Activated effector memory CD4-positive, alpha-beta T cell treated with anti-CD3 and anti-CD28 coated beads, Interleukin-2, amount 50 U/mL, for 16 hours (primary cell): ENCODE results near the gene CCSER1.
"Not testable (repeated sequence)": the region's sequence is repeated elsewhere in the genome, so short reads cannot be mapped to it uniquely, and the experiment has no call there.

Source experiments
- DNase-seq: peaks from one replicate; pipeline ENCODE4 v3.0.0-alpha.2; 2020

Gene CCSER1

DNA sequence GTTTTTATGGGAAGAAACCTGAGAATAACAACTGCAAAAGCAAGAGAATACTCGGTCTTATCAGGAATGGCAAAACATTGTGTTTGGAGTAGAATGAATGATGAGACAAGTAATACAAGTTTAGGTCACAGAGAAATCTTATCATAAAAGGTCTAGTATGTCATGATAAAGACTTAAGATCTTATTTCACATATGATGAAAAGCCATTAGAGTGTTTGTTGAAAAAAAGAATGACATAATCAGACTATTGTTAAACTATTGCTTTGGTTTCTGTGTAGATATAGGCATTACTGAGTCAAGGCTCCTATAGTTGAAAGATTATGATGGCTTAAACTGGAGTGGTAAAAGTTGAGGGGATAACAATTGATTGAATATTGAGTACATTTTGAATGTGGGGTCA lies 603.6 kb downstream of the CCSER1 start:
- no peak for DNase-seq

DNA sequence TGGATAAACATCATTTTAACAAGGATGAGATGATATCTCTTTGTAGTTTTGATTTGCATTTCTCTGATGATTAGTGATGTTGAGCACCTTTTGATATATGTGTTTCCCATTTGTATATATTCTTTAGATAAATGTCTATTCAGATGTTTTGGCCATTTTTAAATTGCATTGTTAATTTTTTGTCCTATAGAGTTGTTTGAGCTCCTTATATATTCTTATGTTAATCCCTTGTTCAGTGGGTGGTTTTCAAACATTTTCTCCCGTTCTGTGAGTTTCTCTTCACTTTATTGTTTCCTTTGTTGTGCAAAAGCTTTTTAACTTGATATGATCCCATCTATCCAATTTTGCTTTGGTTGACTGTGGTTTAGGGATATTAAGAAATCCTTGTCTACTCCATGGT lies 606.0 kb downstream of the CCSER1 start:
- no peak for DNase-seq

DNA sequence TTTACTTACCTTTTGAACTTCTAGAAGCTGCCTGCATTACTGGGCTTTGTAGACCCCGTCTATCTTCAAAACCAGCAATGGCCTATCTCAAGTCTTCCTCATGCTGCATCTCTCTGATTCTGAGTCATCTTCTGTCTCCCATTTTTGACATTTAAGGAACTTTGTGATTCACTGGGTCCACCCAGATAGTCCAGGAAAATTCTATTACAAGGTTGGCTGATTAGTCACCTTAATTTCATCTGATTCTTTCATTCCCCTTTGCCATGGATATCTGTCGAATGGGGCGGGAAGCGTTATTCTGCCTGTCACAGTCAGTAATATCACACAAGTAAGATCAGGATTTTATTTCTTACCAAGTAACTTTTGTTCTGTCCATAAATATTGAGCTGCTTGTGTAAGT lies 618.0 kb downstream of the CCSER1 start:
- DNase-seq: no peak

DNA sequence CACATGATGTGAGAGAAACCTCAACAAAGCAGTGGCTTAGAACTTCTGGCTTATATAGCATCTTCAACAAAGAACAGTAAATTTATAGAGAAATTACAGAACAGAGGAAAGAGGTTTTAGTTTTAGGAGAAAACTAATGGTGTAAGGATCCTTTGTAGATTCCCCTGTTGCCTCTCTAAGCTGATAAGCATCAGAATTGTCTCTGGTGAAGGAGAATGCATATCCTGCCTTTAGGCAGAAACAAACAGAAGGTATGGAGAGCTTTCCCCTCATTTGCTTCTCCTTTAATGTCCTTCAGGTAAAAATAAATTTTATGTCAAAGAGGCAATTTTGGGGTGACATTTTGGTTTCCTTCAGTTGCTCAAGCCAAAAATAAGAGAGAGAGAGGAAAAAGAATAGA lies 625.9 kb downstream of the CCSER1 start:
- DNase-seq: no peak

DNA sequence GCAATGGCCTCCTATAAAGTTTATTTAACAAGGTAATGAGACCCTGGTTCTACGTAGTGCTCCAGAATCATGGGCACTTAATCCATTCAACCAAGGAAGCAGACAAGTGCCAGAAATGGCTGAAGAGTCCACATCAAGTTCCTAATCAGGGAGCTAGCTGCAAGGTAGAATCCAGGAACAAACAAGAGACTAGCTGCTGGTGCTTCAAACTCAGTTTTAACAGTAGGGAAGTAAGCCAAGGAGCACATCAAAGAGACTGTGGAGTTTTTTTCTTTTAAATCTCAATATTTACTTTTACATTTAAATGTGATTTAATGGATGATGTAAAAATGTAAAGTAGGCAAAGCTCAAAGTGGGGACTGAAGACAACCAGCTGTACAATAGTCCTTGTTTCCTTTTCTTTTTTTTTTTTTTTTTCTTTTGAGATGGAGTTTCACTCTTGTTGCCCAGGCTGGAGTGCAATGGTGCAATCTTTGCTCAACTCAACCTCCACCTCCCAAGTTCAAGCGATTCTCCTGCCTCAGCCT lies 630.4 kb downstream of the CCSER1 start:
- no peak for DNase-seq

DNA sequence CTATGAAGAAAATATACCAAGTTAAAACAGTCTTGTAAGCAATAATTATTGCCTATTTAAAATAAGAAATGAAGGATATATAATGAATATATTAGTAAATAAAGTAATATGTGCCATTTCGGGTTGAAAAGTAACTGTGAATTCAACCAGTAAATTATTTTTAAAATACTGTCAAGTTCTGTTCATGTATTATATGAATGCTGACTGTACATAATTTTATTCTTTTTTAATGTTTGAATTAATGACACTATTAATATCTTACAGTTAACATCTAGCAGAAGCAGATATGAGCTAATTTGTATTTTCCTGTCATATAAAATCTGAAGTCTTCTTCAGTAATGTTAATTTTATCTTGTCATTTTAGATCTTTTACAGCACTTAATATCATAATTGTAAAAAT lies 632.9 kb downstream of the CCSER1 start:
- DNase-seq: no peak

DNA sequence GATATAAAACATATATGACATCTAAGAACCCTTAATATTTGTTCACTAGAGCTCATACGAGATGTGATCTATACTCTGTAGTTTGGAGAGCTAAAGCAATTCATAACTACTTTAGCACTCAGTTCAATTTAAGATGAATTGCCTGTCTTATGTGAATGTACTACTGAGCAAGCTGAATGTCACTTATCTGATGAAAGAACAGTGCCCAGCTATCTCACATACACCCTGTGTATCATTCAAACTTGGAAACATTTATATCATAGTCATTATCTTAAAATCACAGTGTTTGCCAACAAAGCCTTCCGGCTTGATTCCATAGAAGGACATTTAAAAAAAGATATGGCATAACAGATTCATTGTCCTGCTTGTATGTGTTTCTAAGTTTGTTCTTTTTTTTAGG lies 639.6 kb downstream of the CCSER1 start:
- DNase-seq: no peak

DNA sequence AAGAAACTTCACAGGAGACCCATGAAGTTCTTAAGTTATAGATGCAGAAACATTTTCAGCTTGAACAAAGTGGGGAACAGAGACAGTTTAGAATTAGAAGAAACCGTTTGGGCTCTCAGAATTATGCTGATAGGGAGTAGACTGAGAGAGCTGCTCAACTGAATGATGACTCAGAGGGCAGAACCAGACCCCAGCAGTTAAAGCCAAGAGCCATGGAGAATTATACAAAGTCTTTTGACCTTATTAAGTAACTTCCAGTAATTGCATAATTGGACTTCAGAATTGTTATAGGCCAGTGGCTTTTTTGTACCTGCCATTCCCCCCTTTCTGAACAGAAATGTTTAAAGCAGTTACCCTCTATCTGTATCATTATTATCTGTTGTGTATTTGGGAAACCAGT lies 642.1 kb downstream of the CCSER1 start:
- no peak for DNase-seq

DNA sequence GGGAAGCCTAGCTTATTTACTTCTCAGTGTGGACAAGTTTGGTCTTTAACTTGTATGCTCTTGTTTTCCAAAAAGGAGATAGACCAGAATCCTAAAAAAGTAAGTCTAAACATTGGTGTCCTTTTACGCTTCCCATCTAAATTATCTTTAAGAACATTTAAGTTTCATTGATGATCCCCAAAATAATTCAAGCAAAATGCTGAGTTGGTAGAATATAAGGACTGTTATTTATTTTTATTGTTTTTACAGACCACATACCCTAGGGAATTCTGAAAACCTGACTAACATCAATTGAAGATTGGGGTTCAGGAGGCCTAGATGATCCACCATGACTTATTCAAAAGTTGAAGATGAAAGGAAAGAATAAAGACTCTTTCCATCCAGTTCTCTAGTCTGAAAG lies 653.0 kb downstream of the CCSER1 start:
- no peak for DNase-seq

DNA sequence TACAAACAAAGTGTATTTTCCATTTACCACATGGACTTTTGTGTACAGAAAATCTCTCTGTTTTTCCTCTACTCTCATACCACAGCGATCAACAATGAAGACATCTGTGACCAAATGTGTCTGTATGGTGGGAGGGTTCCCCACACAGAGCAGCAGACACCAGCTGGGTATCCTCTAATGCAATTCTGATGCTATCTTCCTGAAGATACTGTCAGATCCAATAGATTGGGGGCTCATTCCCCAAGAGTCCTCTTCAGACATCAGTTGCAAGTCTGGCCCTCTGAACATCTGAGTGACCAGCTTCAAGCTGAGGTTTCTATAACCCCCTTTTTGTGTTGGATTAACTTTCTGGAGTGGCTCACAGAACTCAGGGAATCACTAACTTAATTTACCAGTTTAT lies 659.4 kb downstream of the CCSER1 start:
- DNase-seq: no peak

DNA sequence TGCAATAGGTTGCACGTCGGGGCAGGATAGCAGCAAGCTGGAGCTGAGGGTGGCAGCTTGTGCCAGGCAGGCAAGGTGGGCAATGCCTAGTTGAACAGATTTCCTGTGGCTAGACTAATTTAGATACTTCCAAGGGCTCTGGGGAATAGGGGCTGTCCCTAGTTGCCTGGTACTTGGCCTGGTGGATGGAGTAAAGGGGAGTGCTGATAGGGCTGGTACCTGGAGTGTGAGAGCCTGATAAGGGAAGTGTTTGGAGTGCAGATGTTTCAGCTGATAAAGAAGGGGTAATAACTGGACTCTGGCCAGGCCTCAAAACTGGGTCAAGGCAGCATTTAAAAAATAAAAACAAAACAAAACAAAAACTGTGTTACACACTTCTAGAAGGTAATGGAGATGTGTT lies 665.5 kb downstream of the CCSER1 start:
- no peak for DNase-seq

DNA sequence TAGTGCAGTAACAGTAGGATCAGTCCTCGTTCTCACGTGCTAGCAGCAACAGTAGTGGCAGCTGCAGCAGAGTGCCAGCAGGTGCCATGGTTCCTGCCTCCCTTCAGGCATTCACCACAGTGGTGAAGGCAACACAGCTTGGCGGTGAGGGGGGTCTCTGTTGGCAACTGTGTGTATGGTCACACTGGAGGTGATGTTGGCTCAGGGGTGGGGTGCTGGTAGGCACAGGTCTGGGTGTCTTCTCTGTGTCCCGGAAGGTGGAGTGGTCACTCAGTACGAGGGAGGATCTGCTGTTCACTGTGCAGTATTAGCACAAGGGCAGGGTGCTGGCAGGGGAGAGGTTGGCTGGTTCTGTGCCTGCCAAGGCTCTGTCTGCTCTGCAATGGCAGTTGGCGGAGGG lies 671.8 kb downstream of the CCSER1 start:
- peak; percentile 55 for DNase-seq

DNA sequence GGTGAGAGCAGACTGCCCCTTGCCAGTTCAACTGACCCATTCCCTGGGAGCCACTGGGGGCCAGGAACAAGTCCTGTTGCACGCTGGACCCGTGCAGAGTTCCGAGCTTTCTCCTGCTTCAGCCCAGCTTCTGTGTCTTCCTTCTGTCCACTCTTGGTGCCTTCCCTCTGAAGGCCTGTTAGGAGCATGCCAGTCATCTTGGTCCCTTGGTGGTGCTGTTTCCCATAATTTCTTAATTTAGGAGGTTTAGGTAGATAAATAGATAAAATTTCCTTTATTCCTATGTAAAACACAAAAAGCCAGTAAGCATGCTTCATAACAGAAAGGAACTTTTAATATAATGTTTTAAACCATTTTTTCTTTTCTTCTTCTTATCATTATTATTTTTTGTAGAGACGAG lies 672.7 kb downstream of the CCSER1 start:
- DNase-seq: no peak

DNA sequence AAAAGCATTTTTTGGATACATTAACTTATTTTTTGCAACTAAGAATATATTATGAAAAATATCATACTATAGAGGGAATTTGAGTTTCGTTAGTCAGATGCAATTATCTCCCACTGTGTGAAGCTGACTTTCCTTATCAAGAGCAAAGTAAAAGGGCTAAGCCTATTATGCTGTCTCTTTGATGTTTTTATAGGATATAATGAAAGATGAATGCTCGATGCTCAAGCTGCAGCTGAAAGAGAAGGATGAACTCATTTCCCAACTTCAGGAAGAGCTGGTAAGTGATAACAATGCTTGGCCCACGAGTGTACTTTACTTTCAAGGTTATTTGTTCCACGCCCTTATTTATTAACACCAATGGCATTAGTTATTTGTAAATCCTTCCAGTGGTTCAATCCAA lies 688.4 kb downstream of the CCSER1 start:
- DNase-seq: no peak

DNA sequence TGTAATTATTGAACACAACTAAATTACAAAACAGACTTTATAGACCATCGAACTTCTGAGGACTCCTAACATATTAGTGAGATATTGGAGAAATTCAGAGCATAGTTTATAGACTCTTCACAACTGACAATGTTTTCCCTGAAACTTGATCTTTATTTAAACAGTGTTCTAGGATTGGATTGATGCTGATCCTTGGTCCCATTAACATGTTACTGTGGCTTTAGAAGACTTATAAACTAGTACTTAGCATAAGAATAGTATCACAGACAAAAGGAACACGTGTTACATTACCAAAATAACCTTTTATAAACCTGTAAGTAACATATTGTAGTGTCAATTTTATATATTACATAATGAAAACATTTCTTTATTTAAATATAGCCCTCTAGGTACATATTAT lies 689.6 kb downstream of the CCSER1 start:
- DNase-seq: no peak

DNA sequence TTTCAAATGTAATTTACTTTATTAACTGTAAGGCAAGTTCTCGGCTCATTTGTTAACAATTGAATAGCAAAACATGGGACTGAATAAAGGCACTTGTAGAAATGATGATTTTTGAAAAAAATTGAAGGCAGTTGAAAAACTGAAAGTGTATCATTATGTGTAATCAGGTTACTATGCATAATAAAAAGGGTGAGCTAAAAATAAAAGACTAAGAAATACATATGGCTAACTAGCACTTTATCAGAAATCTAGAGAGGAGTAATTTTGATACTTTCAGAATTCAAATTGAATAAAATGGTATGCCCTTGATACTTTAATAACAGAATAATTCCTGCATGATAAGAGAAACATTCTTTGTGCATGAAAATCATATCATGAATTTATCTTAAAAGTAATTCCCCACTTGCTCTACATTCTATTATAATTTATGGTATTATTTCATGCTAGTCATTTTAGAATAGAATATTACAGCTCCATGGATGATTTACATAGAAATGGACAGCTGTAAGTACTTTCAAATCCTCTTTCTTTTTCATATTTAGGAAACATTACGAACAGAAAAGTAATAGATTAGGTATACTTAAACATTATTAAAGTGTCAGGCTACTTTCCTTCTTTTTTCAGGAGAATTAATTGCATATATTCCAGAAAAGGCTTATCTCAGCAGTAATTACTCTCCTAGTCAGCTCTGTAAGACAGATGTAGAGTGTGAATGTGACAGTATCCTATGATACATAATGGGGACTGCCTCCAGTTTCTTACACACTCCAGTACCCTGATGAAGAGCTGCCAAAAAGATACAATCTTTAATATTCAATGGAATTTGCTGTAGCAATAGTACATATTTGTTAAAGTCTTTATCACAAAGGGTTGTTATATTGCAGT lies 697.3 kb downstream of the CCSER1 start:
- no peak for DNase-seq

DNA sequence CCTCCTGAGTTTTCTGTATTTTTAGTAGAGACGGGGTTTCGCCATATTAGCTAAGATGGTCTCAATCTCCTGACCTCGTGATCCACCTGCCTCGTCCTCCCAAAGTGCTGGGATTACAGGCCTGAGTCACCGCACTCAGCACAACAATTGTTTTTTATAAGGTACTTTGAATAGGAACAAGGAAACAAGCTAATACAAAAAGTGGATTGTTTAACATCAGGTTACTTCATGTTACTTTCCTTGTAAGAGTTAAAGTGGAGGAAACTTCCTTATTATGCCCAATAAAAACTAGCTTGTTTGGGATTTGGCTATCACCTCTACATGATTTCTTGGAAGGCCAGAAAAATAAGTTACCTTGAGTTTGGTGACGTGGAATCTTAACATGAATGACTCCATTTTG lies 698.7 kb downstream of the CCSER1 start:
- DNase-seq: no peak

DNA sequence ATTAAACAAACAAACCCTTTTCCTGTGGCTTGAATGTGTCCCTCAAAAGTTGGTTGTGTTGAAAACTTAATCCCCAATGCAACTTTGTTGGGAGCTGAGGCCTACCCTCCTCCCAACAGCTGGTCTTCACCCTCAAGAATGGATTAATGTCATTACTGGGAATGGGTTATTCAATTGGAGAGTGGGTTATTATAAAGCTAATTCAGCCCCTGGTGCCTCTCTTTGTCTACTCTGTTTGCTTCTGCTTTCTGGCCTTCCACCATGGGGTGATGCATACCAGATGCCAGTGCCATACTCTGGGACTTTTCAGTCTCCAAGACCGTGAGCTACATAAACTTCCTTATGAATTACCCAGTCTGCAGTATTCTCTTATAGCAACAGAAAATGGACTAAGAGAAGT lies 706.5 kb downstream of the CCSER1 start:
- no peak for DNase-seq

DNA sequence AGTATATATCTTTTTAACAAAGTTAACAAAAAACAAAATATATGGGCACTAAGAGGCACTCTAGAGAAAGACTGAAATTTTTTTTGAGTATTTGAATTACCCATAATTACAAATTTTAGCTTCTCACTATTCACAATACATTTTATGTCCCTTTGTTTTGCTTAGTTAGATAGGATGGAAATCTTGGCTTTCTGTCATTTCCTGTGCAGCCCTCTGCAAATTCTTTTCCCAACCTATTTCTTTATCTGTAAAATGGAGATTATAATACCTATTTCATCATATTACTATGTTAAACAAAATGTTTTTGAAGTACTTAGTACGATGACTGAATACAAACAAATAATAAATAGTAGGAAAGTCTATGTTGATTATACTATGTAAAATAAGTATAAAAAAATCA lies 710.0 kb downstream of the CCSER1 start:
- DNase-seq: no peak

DNA sequence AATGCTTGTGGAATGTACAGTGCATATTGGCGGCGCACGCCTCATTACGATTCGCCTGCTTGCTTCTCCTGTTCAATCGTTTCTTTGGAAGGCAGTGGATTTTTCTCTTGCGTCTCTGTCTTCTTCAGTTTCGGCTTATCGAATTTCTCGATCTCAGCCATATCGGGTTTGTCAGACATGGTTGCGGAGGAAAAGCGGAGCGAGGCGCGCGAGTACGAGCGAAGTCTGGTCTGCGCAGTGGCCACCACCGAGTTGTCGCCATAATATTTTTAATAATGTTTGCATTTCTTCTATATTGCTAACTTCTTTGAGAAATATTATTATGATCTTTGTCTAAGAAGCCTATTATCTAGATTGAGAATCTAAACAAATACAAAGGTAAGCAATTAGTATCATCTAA lies 711.7 kb downstream of the CCSER1 start:
- DNase-seq: not testable (repeated sequence)

DNA sequence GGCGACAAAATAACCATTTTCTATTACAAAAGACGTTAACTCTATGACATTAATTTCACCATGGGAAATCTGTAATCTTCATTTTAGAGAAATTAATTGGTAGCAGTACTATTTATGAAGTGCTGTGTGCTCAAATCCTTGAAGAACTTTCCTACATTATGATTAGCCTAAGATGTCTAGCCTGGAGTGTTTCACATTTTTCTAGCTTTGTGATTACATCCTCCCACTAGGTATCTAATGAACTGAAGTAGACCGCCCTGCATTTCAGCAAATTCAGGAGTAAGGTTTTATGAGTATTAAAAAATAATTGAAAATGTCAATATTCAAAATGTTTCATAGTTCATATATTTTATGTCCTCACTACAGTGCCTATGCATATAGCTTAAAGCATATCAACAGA lies 713.1 kb downstream of the CCSER1 start:
- DNase-seq: no peak

DNA sequence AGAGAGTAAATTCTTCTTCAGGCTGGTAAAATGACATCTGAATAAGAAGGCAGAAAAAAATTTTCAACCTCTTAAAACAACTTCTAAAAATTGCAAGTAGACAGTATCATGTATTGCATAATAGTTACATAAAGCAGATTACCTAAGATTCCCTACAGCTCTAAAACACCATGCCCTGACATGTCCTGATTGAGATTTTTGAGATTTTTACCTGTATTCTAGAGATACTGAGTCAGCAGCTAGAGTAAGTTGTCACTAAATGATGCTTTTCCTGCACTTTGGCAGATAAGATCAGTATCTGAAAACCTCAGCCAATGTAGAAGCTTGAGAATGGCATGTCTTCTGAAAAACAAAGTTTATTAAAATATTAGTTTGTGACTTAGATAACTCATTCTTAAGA lies 713.6 kb downstream of the CCSER1 start:
- DNase-seq: no peak

DNA sequence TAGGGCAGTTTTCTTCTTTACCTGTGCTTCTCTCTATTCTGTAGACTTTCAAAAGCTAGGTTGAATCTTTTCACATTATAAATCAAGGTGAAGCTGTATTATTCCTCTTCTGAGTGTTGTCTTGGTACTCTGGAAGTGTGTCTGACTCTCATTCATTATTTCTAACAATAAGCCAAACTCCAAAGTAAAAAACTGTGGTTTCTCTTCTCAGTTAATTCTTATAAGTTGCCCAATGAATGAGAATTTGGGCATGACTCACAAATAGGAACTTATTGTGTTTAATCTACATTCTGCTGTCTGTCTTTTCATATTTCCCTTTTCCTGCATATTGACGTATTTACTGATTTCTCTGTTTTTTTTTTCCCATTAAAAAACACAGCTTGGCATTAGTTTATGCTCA lies 714.5 kb downstream of the CCSER1 start:
- no peak for DNase-seq

DNA sequence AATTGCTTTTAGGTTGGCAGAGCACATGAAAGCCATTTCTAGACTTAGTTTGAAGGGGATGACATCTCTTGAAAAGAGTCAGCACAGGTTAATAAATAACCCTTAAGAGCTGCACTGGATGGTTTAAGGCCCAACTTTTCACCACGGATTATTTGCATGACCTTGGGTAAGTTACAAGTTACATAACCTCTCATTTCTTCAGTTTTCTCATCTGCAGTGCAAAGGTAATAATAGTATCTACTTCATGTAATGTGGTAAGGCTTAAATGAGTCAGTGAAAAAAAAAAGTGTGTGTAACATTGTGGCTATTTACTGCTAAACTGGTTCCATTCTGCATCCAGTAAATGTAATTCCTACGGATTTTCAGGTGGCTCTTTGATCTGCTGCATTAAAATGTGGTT lies 715.8 kb downstream of the CCSER1 start:
- DNase-seq: no peak

DNA sequence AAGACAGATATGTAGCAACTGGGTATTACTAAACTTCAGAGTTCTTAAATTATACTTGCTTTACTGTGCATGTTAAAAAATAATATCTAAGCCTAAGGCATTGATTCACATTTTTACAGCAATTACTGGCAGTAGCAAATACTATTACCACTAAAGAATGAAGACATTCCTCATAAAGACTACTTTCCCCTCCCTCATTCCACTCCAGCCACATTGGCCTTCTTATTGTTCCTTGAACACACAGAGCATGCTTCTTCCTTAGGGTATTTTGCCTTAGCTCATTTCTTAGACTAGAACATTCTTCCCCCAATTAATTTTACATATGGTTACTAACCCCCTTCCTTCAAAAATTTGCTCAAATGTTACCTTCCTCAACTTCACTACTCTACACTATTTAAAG lies 717.0 kb downstream of the CCSER1 start:
- DNase-seq: no peak
